H1 (cell line): Measurements from ENCODE around the gene HHAT.

Experiments used
- CBX5 ChIP-seq: fragments of 300-800, 300-1000 bp; sonication (generic); IDR thresholded peaks from 2 replicates; pipeline ENCODE4 v1.7.1; 2016; ENCODE audit warnings: antibody characterized with exemption, low read length, low read depth
- FOSL1 ChIP-seq: IDR thresholded peaks from 2 replicates; pipeline ENCODE4 v1.6.1; 2011; ENCODE audit warnings: mild to moderate bottlenecking, low read depth, low read length, moderate library complexity; ENCODE audit not compliant: insufficient read depth
- POLR2AphosphoS5 ChIP-seq: IDR thresholded peaks from 2 replicates; pipeline ENCODE4 v1.6.1; 2011; ENCODE audit warnings: low read depth, low read length
- RAD21 ChIP-seq, 2 experiments: IDR thresholded peaks in 1 of 2; conservative IDR thresholded peaks in 1 of 2; 2 replicates each; pipeline ENCODE4 v1.6.1; 2011; ENCODE audit warnings: low read depth in 2 of 2, low read length in 2 of 2, improper control_type of control experiment in 1 of 2, inconsistent platforms in 1 of 2, mild to moderate bottlenecking in 1 of 2, moderate library complexity in 1 of 2
- RXRA ChIP-seq: IDR thresholded peaks from 2 replicates; pipeline ENCODE4 v1.6.1; 2011; ENCODE audit warnings: low read depth, mild to moderate bottlenecking, low read length, moderate library complexity; ENCODE audit not compliant: insufficient read depth
- SUZ12 ChIP-seq: fragments of 200-600 bp; sonication (generic); IDR thresholded peaks from 2 replicates; pipeline ENCODE4 v1.6.1; 2012; ENCODE audit warnings: mild to moderate bottlenecking, inconsistent platforms, low read length, moderate library complexity, mixed read lengths
- ZNF274 ChIP-seq: IDR thresholded peaks from 2 replicates; pipeline ENCODE4 v1.7.0; 2012; ENCODE audit warnings: low read length, borderline replicate concordance; ENCODE audit errors: extremely low read depth
- TF ChIP-seq, protein P1 (sequence below): IDR thresholded peaks from 2 replicates; pipeline ENCODE4 v1.6.1; 2012; ENCODE audit warnings: low read length, inconsistent platforms
- TF ChIP-seq, protein P2 (sequence below), 3 experiments: IDR thresholded peaks; 1 replicate in 2 of 3; 2 replicates in 1 of 3; pipeline versions ENCODE4 v1.5.1 to v1.6.1; 2011; ENCODE audit warnings: low read length in 3 of 3, mild to moderate bottlenecking in 3 of 3, inconsistent platforms in 2 of 3, low read depth in 1 of 3, moderate library complexity in 1 of 3; ENCODE audit not compliant: insufficient read depth in 1 of 3; ENCODE audit errors: control extremely low read depth in 1 of 3
- TF ChIP-seq, protein P3 (sequence below): IDR thresholded peaks from 2 replicates; pipeline ENCODE4 v1.6.1; 2011; ENCODE audit warnings: low read depth, mild to moderate bottlenecking, low read length; ENCODE audit not compliant: insufficient read depth

DNA sequence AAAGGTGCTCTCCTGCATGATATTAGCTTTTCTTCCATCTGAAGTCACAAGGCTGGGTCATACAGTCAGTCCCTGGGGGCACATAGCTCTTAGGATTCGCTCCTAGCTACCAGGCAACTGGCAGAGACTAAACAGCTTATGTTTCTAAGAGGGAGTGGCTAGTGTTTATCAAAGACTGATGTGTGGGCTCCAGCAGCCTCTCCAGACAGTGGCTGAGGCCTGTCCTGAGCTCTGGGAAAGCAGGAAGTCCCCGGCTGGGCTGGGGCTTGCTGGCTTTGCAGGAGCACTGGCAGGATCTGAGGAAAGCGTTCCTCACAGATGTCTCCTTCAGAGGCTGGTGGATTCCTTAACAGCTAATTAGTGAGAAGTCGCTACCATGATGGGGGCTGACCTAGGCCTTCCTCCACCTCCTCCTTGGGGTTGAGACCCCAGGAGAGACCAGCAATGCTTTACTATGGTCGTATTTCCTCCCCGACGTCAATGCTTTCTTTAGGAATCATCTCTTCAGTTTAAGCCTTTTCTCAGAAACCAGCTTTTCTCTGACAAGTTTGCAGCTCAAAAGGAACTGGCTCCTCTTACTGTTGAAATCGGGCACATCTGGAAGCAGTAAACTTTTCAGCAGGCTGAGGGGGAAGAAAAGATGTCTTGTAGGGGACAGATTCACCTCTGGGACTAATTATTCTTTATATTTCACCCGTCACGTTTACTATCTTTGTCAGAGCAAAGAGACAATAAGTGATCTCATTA lies 33.5 kb upstream of the HHAT start:
- TF ChIP-seq ZNF274, result no peak
- TF ChIP-seq FOSL1, result no peak
- TF ChIP-seq, protein P1, sequence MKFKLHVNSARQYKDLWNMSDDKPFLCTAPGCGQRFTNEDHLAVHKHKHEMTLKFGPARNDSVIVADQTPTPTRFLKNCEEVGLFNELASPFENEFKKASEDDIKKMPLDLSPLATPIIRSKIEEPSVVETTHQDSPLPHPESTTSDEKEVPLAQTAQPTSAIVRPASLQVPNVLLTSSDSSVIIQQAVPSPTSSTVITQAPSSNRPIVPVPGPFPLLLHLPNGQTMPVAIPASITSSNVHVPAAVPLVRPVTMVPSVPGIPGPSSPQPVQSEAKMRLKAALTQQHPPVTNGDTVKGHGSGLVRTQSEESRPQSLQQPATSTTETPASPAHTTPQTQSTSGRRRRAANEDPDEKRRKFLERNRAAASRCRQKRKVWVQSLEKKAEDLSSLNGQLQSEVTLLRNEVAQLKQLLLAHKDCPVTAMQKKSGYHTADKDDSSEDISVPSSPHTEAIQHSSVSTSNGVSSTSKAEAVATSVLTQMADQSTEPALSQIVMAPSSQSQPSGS, result no peak
- TF ChIP-seq, protein P2, sequence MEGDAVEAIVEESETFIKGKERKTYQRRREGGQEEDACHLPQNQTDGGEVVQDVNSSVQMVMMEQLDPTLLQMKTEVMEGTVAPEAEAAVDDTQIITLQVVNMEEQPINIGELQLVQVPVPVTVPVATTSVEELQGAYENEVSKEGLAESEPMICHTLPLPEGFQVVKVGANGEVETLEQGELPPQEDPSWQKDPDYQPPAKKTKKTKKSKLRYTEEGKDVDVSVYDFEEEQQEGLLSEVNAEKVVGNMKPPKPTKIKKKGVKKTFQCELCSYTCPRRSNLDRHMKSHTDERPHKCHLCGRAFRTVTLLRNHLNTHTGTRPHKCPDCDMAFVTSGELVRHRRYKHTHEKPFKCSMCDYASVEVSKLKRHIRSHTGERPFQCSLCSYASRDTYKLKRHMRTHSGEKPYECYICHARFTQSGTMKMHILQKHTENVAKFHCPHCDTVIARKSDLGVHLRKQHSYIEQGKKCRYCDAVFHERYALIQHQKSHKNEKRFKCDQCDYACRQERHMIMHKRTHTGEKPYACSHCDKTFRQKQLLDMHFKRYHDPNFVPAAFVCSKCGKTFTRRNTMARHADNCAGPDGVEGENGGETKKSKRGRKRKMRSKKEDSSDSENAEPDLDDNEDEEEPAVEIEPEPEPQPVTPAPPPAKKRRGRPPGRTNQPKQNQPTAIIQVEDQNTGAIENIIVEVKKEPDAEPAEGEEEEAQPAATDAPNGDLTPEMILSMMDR (IDR thresholded peaks at IDR 0.05; ENCODE audit: control extremely low read depth in 1 of 3, insufficient read depth in 1 of 3, low read depth in 1 of 3, low read length in 3 of 3), result no peak
- no peak for TF ChIP-seq POLR2AphosphoS5
- TF ChIP-seq RXRA, result no peak
- TF ChIP-seq, protein P3, sequence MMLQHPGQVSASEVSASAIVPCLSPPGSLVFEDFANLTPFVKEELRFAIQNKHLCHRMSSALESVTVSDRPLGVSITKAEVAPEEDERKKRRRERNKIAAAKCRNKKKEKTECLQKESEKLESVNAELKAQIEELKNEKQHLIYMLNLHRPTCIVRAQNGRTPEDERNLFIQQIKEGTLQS, result no peak
- no peak for TF ChIP-seq RAD21 (IDR thresholded peaks at IDR 0.05 in 1 of 2, conservative IDR thresholded peaks at IDR 0.05 in 1 of 2; ENCODE audit: low read depth in 2 of 2, low read length in 2 of 2)
- TF ChIP-seq SUZ12, result no peak
- TF ChIP-seq CBX5, result no peak
